GM19468 (cell line): ENCODE measurements around the gene IRX6.

Experiments used
- ATAC-seq: cut with Tn5 transposase; IDR thresholded peaks from one replicate; pipeline ENCODE4 v1.9.1; 2021; ENCODE audit warnings: mild to moderate bottlenecking, moderate library complexity, moderate number of reproducible peaks; ENCODE audit not compliant: unreplicated experiment; ENCODE audit errors: extremely low read depth

Gene IRX6

GRCh38 chr16:55357241-55357640 lies 33.2 kb downstream of the IRX6 start:
- no peak for ATAC-seq

GRCh38 chr16:55359946-55360345 lies 35.9 kb downstream of the IRX6 start:
- ATAC-seq: no peak

GRCh38 chr16:55364811-55365210 lies 40.8 kb downstream of the IRX6 start:
- ATAC-seq: no peak

GRCh38 chr16:55367301-55367811 lies 43.4 kb downstream of the IRX6 start:
- no peak for ATAC-seq

GRCh38 chr16:55367866-55368603 lies 44.0 kb downstream of the IRX6 start:
- no peak for ATAC-seq

GRCh38 chr16:55369151-55369550 lies 45.1 kb downstream of the IRX6 start:
- no peak for ATAC-seq

- ATAC-seq: no peak
These were observed 46.9 kb downstream of the IRX6 start for GRCh38 chr16:55370762-55371482.

GRCh38 chr16:55372792-55373488 lies 48.9 kb downstream of the IRX6 start:
- no peak for ATAC-seq

GRCh38 chr16:55373489-55373832 lies 49.5 kb downstream of the IRX6 start:
- no peak for ATAC-seq

GRCh38 chr16:55376045-55376444 lies 52.0 kb downstream of the IRX6 start:
- no peak for ATAC-seq

- no peak for ATAC-seq
These were observed 52.7 kb downstream of the IRX6 start for GRCh38 chr16:55376567-55377167.

- no peak for ATAC-seq
These were observed 53.8 kb downstream of the IRX6 start for GRCh38 chr16:55377840-55378239.

GRCh38 chr16:55378616-55379015 lies 54.6 kb downstream of the IRX6 start:
- no peak for ATAC-seq

GRCh38 chr16:55379371-55379770 lies 55.4 kb downstream of the IRX6 start:
- no peak for ATAC-seq

GRCh38 chr16:55379876-55380390 lies 55.9 kb downstream of the IRX6 start:
- ATAC-seq: no peak
